MM.1S (cell line): Measurements from ENCODE around the gene LRRC61.
"Not testable (repeated sequence)": the region's sequence is repeated elsewhere in the genome, so short reads cannot be mapped to it uniquely, and the experiment has no call there.

Source experiments
- DNase-seq: peaks from one replicate; pipeline ENCODE4 v3.0.0-alpha.2; 2015
- H2AFZ ChIP-seq: fragments of 300-600 bp; sonication (generic); 2 replicates; pipeline ENCODE4 v1.6.0; 2016; ENCODE audit warnings: antibody characterized with exemption, low read length
- H3F3A ChIP-seq: fragments of 300-600 bp; sonication (generic); 2 replicates; pipeline ENCODE4 v1.6.1; 2016; ENCODE audit warnings: mild to moderate bottlenecking, antibody characterized with exemption, low read length, moderate library complexity, mixed read lengths; ENCODE audit not compliant: insufficient read depth
- H3K27ac ChIP-seq: fragments of 300-600 bp; sonication (generic); 2 replicates; pipeline ENCODE4 v1.5.1; 2016; ENCODE audit warnings: mild to moderate bottlenecking, low read length
- H3K27me3 ChIP-seq: fragments of 300-600 bp; sonication (generic); replicated peaks from 2 replicates; pipeline ENCODE4 v1.6.0; 2016; ENCODE audit warnings: low read length; ENCODE audit not compliant: insufficient read depth
- H3K36me3 ChIP-seq: fragments of 300-600 bp; sonication (generic); replicated peaks from 2 replicates; pipeline ENCODE4 v1.6.1; 2016; ENCODE audit warnings: mild to moderate bottlenecking, low read length, mixed read lengths; ENCODE audit not compliant: insufficient read depth
- H3K4me1 ChIP-seq: fragments of 300-600 bp; sonication (generic); 2 replicates; pipeline ENCODE4 v1.6.1; 2016; ENCODE audit warnings: low read length, mixed read lengths
- H3K4me2 ChIP-seq: fragments of 300-600 bp; sonication (generic); 2 replicates; pipeline ENCODE4 v1.6.0; 2016; ENCODE audit warnings: low read depth, low read length
- H3K4me3 ChIP-seq: fragments of 300-600 bp; sonication (generic); 2 replicates; pipeline ENCODE4 v1.5.1; 2016; ENCODE audit warnings: low read length, mixed read lengths
- H3K79me2 ChIP-seq: fragments of 300-600 bp; sonication (generic); 2 replicates; pipeline ENCODE4 v1.6.1; 2016; ENCODE audit warnings: mixed run types, low read length, mixed read lengths
- H3K9ac ChIP-seq: fragments of 300-600 bp; sonication (generic); 2 replicates; pipeline ENCODE4 v1.6.1; 2016; ENCODE audit warnings: low read length, mixed read lengths
- H3K9me2 ChIP-seq: fragments of 300-600 bp; sonication (generic); replicated peaks from 2 replicates; pipeline ENCODE4 v1.6.1; 2016; ENCODE audit warnings: mild to moderate bottlenecking, low read length, mixed read lengths; ENCODE audit not compliant: insufficient read depth
- H3K9me3 ChIP-seq: fragments of 300-600 bp; sonication (generic); replicated peaks from 2 replicates; pipeline ENCODE4 v1.6.1; 2016; ENCODE audit warnings: mild to moderate bottlenecking, low read length, mixed read lengths; ENCODE audit not compliant: insufficient read depth
- H4K20me1 ChIP-seq: fragments of 300-600 bp; sonication (generic); 2 replicates; pipeline ENCODE4 v1.6.1; 2016; ENCODE audit warnings: mild to moderate bottlenecking, low read length, moderate library complexity, mixed read lengths; ENCODE audit not compliant: insufficient read depth
- CTCF ChIP-seq: fragments of 300-600 bp; sonication (generic); IDR thresholded peaks from 2 replicates; pipeline ENCODE4 v1.5.1; 2016; ENCODE audit warnings: antibody characterized with exemption, low read length, mixed read lengths
- EZH2 ChIP-seq: fragments of 300-600 bp; sonication (generic); optimal IDR thresholded peaks from 2 replicates; pipeline ENCODE3; 2017; ENCODE audit warnings: low read depth, mild to moderate bottlenecking, antibody characterized with exemption, low read length, mixed read lengths
- EZH2phosphoT487 ChIP-seq: fragments of 300-600 bp; sonication (generic); IDR thresholded peaks from 2 replicates; pipeline ENCODE4 v1.6.1; 2018; ENCODE audit warnings: antibody characterized with exemption, low read length

LRRC61 gene

DNA sequence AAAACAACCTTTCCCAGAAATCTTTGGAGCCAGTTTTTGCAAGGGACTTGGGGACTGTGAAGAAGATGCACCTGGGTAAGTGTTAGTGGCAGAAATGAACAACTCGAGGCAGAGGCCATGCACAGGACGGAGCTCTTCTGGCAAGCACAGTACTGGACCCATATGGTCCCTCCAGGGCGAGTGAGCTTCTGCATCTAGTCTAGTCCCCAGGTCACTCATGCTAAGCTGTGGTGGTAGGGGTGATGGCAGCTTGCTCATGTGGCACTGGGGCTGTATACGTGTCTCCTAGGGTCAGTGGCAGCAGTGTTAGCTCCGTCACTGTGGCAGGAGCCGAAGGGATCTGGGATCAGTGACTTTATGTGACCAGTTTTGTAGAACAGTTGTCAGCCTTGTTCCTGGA, 9.3 kb upstream of the LRRC61 start:
- Histone ChIP-seq H2AFZ (no peak overlapping the region), H3K4me1 (peaks cover 16% of the 10 kb centered on the region)

DNA sequence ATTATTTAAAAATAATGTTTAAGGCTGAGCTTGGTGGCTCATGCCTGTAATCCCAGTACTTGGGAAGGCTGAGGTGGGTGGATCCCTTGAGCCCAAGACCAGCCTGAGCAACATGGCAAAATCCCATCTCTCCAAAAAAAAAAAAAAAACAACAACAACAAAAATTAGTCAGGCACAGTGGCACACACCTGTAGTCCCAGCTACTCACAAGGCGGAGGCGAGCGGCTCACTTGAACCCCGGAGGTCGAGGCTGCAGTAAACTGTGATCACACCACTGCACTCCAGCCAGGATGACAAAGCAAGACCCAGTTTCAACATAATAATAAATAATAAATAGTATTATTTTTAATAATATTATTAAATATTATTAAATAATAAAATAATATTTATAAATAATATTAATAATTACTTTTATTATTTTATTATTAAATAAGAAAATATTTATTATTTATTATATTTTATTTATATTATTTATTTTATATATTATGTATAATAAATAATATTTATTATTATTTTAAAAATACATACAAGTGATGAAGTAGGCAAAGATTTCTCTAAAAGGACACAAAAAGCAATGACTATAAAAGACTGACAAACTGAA, 8.4 kb upstream of the LRRC61 start:
- TF ChIP-seq EZH2 (no peak), CTCF (no peak), EZH2phosphoT487 (no peak)
- no peaks in the 10 kb centered on the region for H4K20me1 ChIP-seq

More for the DNA sequence above, 9.3 kb upstream of the LRRC61 start:
- peaks cover 23% of the 10 kb centered on the region; the same call in 1 of the 2 replicates for H3K79me2 ChIP-seq
- H3K27me3 ChIP-seq: no peaks in the 10 kb centered on the region
- H3K27ac ChIP-seq: no peak overlapping the region
- no peak overlapping the region for H3K9ac ChIP-seq
- no peak for DNase-seq
- no peak for TF ChIP-seq EZH2phosphoT487
- no peak for TF ChIP-seq EZH2
- TF ChIP-seq CTCF: no peak
- no peak overlapping the region for H3K4me2 ChIP-seq
- H4K20me1 ChIP-seq: no peaks in the 10 kb centered on the region
- H3F3A ChIP-seq: no peaks in the 10 kb centered on the region
- H3K9me2 ChIP-seq: no peaks in the 10 kb centered on the region
- no peaks in the 10 kb centered on the region for H3K9me3 ChIP-seq
- H3K4me3 ChIP-seq: no peak overlapping the region
- no peaks in the 10 kb centered on the region for H3K36me3 ChIP-seq

GRCh38 chr7:150316987-150317386, 6.2 kb upstream of the LRRC61 start:
- H3K27ac ChIP-seq, H3K4me3 ChIP-seq, H3K4me2 ChIP-seq, H2AFZ ChIP-seq, H3K27me3 ChIP-seq, H3K36me3 ChIP-seq, H3K9ac ChIP-seq, H4K20me1 ChIP-seq, H3K9me3 ChIP-seq, DNase-seq, H3K9me2 ChIP-seq: not testable (repeated sequence)
- peaks cover 13% of the 10 kb centered on the region for H3F3A ChIP-seq
- peaks cover 22% of the 10 kb centered on the region for H3K79me2 ChIP-seq
- peaks cover 37% of the 10 kb centered on the region for H3K4me1 ChIP-seq

More for the DNA sequence above, 8.4 kb upstream of the LRRC61 start:
- Histone ChIP-seq H3K9ac (no peak overlapping the region), H3K9me3 (no peaks in the 10 kb centered on the region), H3K27ac (no peak overlapping the region), H3K27me3 (no peaks in the 10 kb centered on the region), H3K9me2 (no peaks in the 10 kb centered on the region), H3K4me1 (peaks cover 18% of the 10 kb centered on the region), H3K36me3 (no peaks in the 10 kb centered on the region), H3K4me3 (no peak overlapping the region), H3F3A (no peaks in the 10 kb centered on the region), H3K4me2 (no peak overlapping the region), H2AFZ (no peak overlapping the region), H3K79me2 (peaks cover 25% of the 10 kb centered on the region)
- no peak for DNase-seq

- Histone ChIP-seq H3K36me3 (no peaks in the 10 kb centered on the region), H3K27me3 (no peaks in the 10 kb centered on the region), H3K9me2 (no peaks in the 10 kb centered on the region), H4K20me1 (no peaks in the 10 kb centered on the region), H3K9me3 (no peaks in the 10 kb centered on the region), H3K4me2 (no peak overlapping the region), H3K4me1 (peaks cover 36% of the 10 kb centered on the region), H3K9ac (no peak overlapping the region), H3K27ac (no peak overlapping the region), H3F3A (peaks cover 14% of the 10 kb centered on the region), H3K4me3 (no peak overlapping the region), H2AFZ (no peak overlapping the region), H3K79me2 (peaks cover 31% of the 10 kb centered on the region)
- DNase-seq: no peak
- TF ChIP-seq CTCF (no peak), EZH2 (no peak), EZH2phosphoT487 (no peak)
Observed at GRCh38 chr7:150317748-150318444, 5.3 kb upstream of the LRRC61 start.
